Endothelial cell of umbilical vein (primary cell): Measurements from ENCODE around the gene CHMP1A.

Experiments
- CTCF ChIP-seq, 2 donors: IDR thresholded peaks; 1 replicate in 1 of 2; 2 replicates in 1 of 2; pipeline ENCODE4 v1.5.1; 2011; ENCODE audit warnings: low read length in 2 of 2, mild to moderate bottlenecking in 2 of 2, moderate library complexity in 2 of 2, control low read depth in 1 of 2, inconsistent platforms in 1 of 2, low read depth in 1 of 2; ENCODE audit not compliant: insufficient read depth in 1 of 2; ENCODE audit errors: extremely low read depth in 1 of 2
- EZH2 ChIP-seq: IDR thresholded peaks from 2 replicates; pipeline ENCODE4 v1.6.1; 2012; ENCODE audit warnings: borderline replicate concordance, low read depth, mild to moderate bottlenecking, moderate library complexity, low read length, inconsistent platforms; ENCODE audit not compliant: severe bottlenecking
- POLR2A ChIP-seq: IDR thresholded peaks from 2 replicates; pipeline ENCODE4 v1.6.1; 2012; ENCODE audit warnings: low read depth, mild to moderate bottlenecking, control low read depth, low read length
- POLR2AphosphoS5 ChIP-seq: IDR thresholded peaks from 2 replicates; pipeline ENCODE4 v1.6.1; 2012; ENCODE audit warnings: low read depth, mild to moderate bottlenecking, control low read depth, low read length, moderate library complexity; ENCODE audit not compliant: insufficient read depth

GRCh38 chr16:89687092-89687940 is 29.8 kb upstream of the CHMP1A start:
- TF ChIP-seq EZH2 (no peak), POLR2A (no peak), CTCF (IDR thresholded peaks at IDR 0.05; ENCODE audit: extremely low read depth in 1 of 2, insufficient read depth in 1 of 2, low read depth in 1 of 2, low read length in 2 of 2) (peak in 1 of 2 donors; percentile 9), POLR2AphosphoS5 (no peak)
